Adrenal gland (tissue), 5 donors: ENCODE results near the gene KCNMA1.

Experiments
- CTCF ChIP-seq, 6 experiments: fragments of 450-650 bp in 4 of 6; fragments of 200-600 bp in 2 of 6; sonication (generic) in 1 of 6; IDR thresholded peaks; 1 replicate in 5 of 6; 2 replicates in 1 of 6; pipeline versions ENCODE4 v1.5.1 to v1.8.0; 2016 to 2021; ENCODE audit warnings: antibody characterized with exemption in 6 of 6, mild to moderate bottlenecking in 2 of 6, moderate library complexity in 1 of 6
- POLR2A ChIP-seq, 2 donors: fragments of 450-650 bp; IDR thresholded peaks; one replicate each; pipeline ENCODE4 v1.6.1; 2017; ENCODE audit warnings: antibody characterized with exemption in 2 of 2, mild to moderate bottlenecking in 2 of 2, moderate library complexity in 1 of 2
- donor health status: DM: no; HTN: no; CAD: no.

GRCh38 chr10:76881477-76882220 lies 756.0 kb downstream of the KCNMA1 start:
- TF ChIP-seq CTCF (IDR thresholded peaks at IDR 0.05) (no peak), POLR2A (IDR thresholded peaks at IDR 0.05) (no peak)
